ENCODE measurements around the gene CUL4A. TPM values are rescaled to one million over a fixed set of nuclear protein-coding genes. Genes with fewer than 3 reads are reported as not detected.

Gene CUL4A
- total RNA-seq, 1 donor from 2014 or later, result 81.3 TPM

DNA sequence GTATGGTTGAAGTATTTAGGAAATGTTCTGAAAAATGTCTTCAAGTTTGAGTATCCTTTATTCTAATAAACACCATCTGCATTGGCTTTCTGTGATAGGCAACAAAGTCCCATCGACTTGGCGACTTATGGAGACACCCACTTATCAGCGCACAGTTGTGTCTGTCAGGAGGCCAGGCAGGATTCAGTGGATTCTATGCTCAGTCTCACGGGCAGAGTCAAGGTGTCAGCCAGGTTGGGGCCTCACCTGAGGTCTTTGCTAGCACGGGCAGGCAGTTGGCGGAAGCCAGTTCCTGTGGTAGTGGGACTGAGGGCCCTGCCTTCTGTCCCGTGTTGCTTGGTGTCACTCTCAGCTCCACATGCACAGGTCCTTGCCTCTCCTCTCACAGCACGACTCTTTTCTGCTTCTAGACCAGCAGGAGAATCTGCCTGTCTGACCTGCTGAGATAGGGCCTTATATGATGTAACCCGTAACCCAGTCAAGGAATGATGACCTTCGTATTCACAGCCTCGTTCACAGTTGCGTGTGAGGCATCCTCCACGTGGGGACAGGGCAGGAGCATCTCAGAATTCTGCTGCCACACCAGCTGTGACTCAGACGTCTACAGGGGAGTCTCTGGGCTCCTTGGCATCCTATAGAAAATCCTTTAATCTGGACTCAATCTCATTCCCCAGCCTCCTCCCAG lies 10.0 kb downstream of the CUL4A start:
- H3K27me3 ChIP-seq (ENCODE audit: insufficient read depth, low read length), result no peaks in the 10 kb centered on the region
- H3K9ac ChIP-seq (ENCODE audit: low read length), result no peak overlapping the region
- H3K9me3 Mint-ChIP-seq (ENCODE audit: unreplicated experiment), result no peaks in the 10 kb centered on the region
- H3K36me3 Mint-ChIP-seq (ENCODE audit: low read depth, unreplicated experiment), result peaks cover 27% of the 10 kb centered on the region
- H3K4me3 Mint-ChIP-seq (ENCODE audit: unreplicated experiment), result no peak overlapping the region
- H4K20me1 ChIP-seq (ENCODE audit: insufficient read depth, low read length), result peaks cover 87% of the 10 kb centered on the region
- H3K27ac ChIP-seq (ENCODE audit: low read depth, low read length), result no peak overlapping the region
- peak; percentile 68 for FAIRE-seq
- peaks cover 10% of the 10 kb centered on the region for H3K4me1 Mint-ChIP-seq (ENCODE audit: low read depth, unreplicated experiment)
- H3K27me3 Mint-ChIP-seq (ENCODE audit: low read depth, unreplicated experiment), result no peaks in the 10 kb centered on the region
- peaks cover 97% of the 10 kb centered on the region for H3K79me2 ChIP-seq (ENCODE audit: insufficient read depth, low read length)
- no peak overlapping the region for H2AFZ ChIP-seq (ENCODE audit: low read depth, low read length)
- peaks cover 22% of the 10 kb centered on the region for H3K4me1 ChIP-seq (ENCODE audit: insufficient read depth, low read length)
- H3K9me3 ChIP-seq (ENCODE audit: insufficient read depth, low read depth, low read length), result no peaks in the 10 kb centered on the region
- TF ChIP-seq EZH2 (IDR thresholded peaks at IDR 0.05; ENCODE audit: insufficient read depth, low read length) (no peak), CTCF (IDR thresholded peaks at IDR 0.05; ENCODE audit: insufficient read depth, low read depth, low read length) (no peak)
- DNase-seq (ENCODE audit: low read depth), result no peak
- H3K4me2 ChIP-seq (ENCODE audit: low read length), result no peak overlapping the region
- H3K4me3 ChIP-seq (ENCODE audit: insufficient read depth, low read depth, low read length), result no peak overlapping the region
- H3K27ac Mint-ChIP-seq (ENCODE audit: unreplicated experiment), result peak overlapping the region; percentile 23
- peaks cover 27% of the 10 kb centered on the region for H3K36me3 ChIP-seq (ENCODE audit: insufficient read depth, low read length)

GRCh38 chr13:113220141-113220598 lies 10.8 kb downstream of the CUL4A start:
- no peak for DNase-seq (ENCODE audit: low read depth)
- no peaks in the 10 kb centered on the region for H3K27me3 Mint-ChIP-seq (ENCODE audit: low read depth, unreplicated experiment)
- H3K27ac ChIP-seq (ENCODE audit: low read depth, low read length), result no peak overlapping the region
- H3K9ac ChIP-seq (ENCODE audit: low read length), result no peak overlapping the region
- H3K27me3 ChIP-seq (ENCODE audit: insufficient read depth, low read length), result no peaks in the 10 kb centered on the region
- H3K4me1 Mint-ChIP-seq (ENCODE audit: low read depth, unreplicated experiment), result peaks cover 10% of the 10 kb centered on the region
- H3K27ac Mint-ChIP-seq (ENCODE audit: unreplicated experiment), result no peak overlapping the region
- FAIRE-seq, result no peak
- no peak for TF ChIP-seq CTCF (IDR thresholded peaks at IDR 0.05; ENCODE audit: insufficient read depth, low read depth, low read length)
- no peak for TF ChIP-seq EZH2 (IDR thresholded peaks at IDR 0.05; ENCODE audit: insufficient read depth, low read length)
- H4K20me1 ChIP-seq (ENCODE audit: insufficient read depth, low read length), result peaks cover 87% of the 10 kb centered on the region
- H3K9me3 ChIP-seq (ENCODE audit: insufficient read depth, low read depth, low read length), result no peaks in the 10 kb centered on the region
- no peak overlapping the region for H3K4me3 ChIP-seq (ENCODE audit: insufficient read depth, low read depth, low read length)
- peaks cover 22% of the 10 kb centered on the region for H3K4me1 ChIP-seq (ENCODE audit: insufficient read depth, low read length)
- no peak overlapping the region for H3K4me2 ChIP-seq (ENCODE audit: low read length)
- H3K36me3 Mint-ChIP-seq (ENCODE audit: low read depth, unreplicated experiment), result peaks cover 27% of the 10 kb centered on the region
- peak overlapping the region; percentile 66 for H3K4me3 Mint-ChIP-seq (ENCODE audit: unreplicated experiment)
- H3K36me3 ChIP-seq (ENCODE audit: insufficient read depth, low read length), result peaks cover 30% of the 10 kb centered on the region
- H2AFZ ChIP-seq (ENCODE audit: low read depth, low read length), result no peak overlapping the region
- peaks cover 97% of the 10 kb centered on the region for H3K79me2 ChIP-seq (ENCODE audit: insufficient read depth, low read length)
- H3K9me3 Mint-ChIP-seq (ENCODE audit: unreplicated experiment), result no peaks in the 10 kb centered on the region

DNA sequence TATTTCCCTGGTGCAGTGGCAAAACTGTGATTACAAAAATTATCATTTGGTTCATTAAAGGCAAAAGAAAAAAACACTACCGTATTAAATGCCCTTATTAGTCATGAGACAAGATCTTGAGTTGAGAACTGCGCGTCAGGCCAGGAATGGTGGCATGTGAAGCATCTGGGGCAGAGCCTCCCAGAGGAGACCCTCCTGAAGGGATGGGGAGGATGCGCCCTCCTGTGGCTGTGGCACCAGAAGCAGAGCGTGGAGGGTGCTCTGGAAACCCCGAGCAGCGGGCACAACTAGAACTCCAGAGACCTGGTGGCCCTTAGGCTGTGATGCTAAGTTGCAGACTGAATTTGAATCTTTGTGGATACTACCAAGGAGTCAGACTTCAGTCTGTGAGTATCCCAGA lies 11.5 kb downstream of the CUL4A start:
- peaks cover 27% of the 10 kb centered on the region for H3K36me3 Mint-ChIP-seq (ENCODE audit: low read depth, unreplicated experiment)

More for the DNA sequence above, 11.5 kb downstream of the CUL4A start:
- Mint-ChIP-seq H3K9me3 (ENCODE audit: unreplicated experiment) (no peaks in the 10 kb centered on the region), H3K27ac (ENCODE audit: unreplicated experiment) (peak overlapping the region; percentile 43), H3K4me3 (ENCODE audit: unreplicated experiment) (no peak overlapping the region), H3K4me1 (ENCODE audit: low read depth, unreplicated experiment) (peaks cover 10% of the 10 kb centered on the region), H3K27me3 (ENCODE audit: low read depth, unreplicated experiment) (no peaks in the 10 kb centered on the region)
- Histone ChIP-seq H3K4me1 (ENCODE audit: insufficient read depth, low read length) (peaks cover 20% of the 10 kb centered on the region), H3K79me2 (ENCODE audit: insufficient read depth, low read length) (peaks cover 96% of the 10 kb centered on the region), H3K36me3 (ENCODE audit: insufficient read depth, low read length) (peaks cover 31% of the 10 kb centered on the region), H3K27me3 (ENCODE audit: insufficient read depth, low read length) (no peaks in the 10 kb centered on the region), H3K9me3 (ENCODE audit: insufficient read depth, low read depth, low read length) (no peaks in the 10 kb centered on the region), H3K27ac (ENCODE audit: low read depth, low read length) (no peak overlapping the region), H3K4me3 (ENCODE audit: insufficient read depth, low read depth, low read length) (no peak overlapping the region), H3K4me2 (ENCODE audit: low read length) (no peak overlapping the region), H4K20me1 (ENCODE audit: insufficient read depth, low read length) (peaks cover 87% of the 10 kb centered on the region), H2AFZ (ENCODE audit: low read depth, low read length) (no peak overlapping the region), H3K9ac (ENCODE audit: low read length) (no peak overlapping the region)
- DNase-seq (ENCODE audit: low read depth) (peak; percentile 8), FAIRE-seq (no peak)
- TF ChIP-seq CTCF (IDR thresholded peaks at IDR 0.05; ENCODE audit: insufficient read depth, low read depth, low read length) (no peak), EZH2 (IDR thresholded peaks at IDR 0.05; ENCODE audit: insufficient read depth, low read length) (no peak)
